Right lobe of liver (tissue), 4 donors: Measurements from ENCODE around the gene LSM3.

Experiments used
- POLR2A ChIP-seq: fragments of 450-650 bp; IDR thresholded peaks from one replicate; pipeline ENCODE4 v1.6.1; 2017; ENCODE audit warnings: antibody characterized with exemption, mild to moderate bottlenecking
- TF ChIP-seq, protein P1 (sequence below), 4 donors: fragments of 200-600 bp in 3 of 4; fragments of 450-650 bp in 1 of 4; IDR thresholded peaks; one replicate each; pipeline versions ENCODE4 v1.5.1 to v1.8.0; 2016 to 2022; ENCODE audit warnings: antibody characterized with exemption in 4 of 4, mild to moderate bottlenecking in 2 of 4
- donor health status: DM: no; HTN: no; CAD: no.
- donor health status: DM: no; HTN: no; CAD: no.
- donor health status: DM: no; HTN: yes; CAD: no.

- TF ChIP-seq, protein P1, sequence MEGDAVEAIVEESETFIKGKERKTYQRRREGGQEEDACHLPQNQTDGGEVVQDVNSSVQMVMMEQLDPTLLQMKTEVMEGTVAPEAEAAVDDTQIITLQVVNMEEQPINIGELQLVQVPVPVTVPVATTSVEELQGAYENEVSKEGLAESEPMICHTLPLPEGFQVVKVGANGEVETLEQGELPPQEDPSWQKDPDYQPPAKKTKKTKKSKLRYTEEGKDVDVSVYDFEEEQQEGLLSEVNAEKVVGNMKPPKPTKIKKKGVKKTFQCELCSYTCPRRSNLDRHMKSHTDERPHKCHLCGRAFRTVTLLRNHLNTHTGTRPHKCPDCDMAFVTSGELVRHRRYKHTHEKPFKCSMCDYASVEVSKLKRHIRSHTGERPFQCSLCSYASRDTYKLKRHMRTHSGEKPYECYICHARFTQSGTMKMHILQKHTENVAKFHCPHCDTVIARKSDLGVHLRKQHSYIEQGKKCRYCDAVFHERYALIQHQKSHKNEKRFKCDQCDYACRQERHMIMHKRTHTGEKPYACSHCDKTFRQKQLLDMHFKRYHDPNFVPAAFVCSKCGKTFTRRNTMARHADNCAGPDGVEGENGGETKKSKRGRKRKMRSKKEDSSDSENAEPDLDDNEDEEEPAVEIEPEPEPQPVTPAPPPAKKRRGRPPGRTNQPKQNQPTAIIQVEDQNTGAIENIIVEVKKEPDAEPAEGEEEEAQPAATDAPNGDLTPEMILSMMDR (IDR thresholded peaks at IDR 0.05), result no peak
- TF ChIP-seq POLR2A, result no peak
Observed at GRCh38 chr3:14174483-14174882, 4.1 kb upstream of the LSM3 start.
